ENCODE measurements around the gene SOX4.

SOX4 gene

GRCh38 chr6:21565431-21565830, 28.1 kb upstream of the SOX4 start (continued):
- no peak for TF ChIP-seq HOXA7 (CRISPR knock-in tag; IDR thresholded peaks at IDR 0.05; ENCODE audit: borderline replicate concordance)
- TF ChIP-seq ZNF335 (tag by site-specific recombination; conservative IDR thresholded peaks at IDR 0.05) = no peak
- no peak for TF ChIP-seq SCRT1 (tag by site-specific recombination; IDR thresholded peaks at IDR 0.05; ENCODE audit: borderline replicate concordance)
- no peak for TF ChIP-seq KLF1 (tag by site-specific recombination; IDR thresholded peaks at IDR 0.05)
- no peak for TF ChIP-seq ZNF174 (tag by site-specific recombination; IDR thresholded peaks at IDR 0.05)
- no peak for TF ChIP-seq ZNF621 (tag by site-specific recombination; IDR thresholded peaks at IDR 0.05)
- no peak for TF ChIP-seq ZNF391 (tag by site-specific recombination; IDR thresholded peaks at IDR 0.05; ENCODE audit: borderline replicate concordance, low read depth)
- TF ChIP-seq ZSCAN5A (tag by site-specific recombination; IDR thresholded peaks at IDR 0.05) = no peak
- TF ChIP-seq ZNF658 (tag by site-specific recombination; IDR thresholded peaks at IDR 0.05) = no peak
- TF ChIP-seq PRDM4 (tag by site-specific recombination; IDR thresholded peaks at IDR 0.05) = no peak
- TF ChIP-seq YY2 (tag by site-specific recombination; IDR thresholded peaks at IDR 0.05) = no peak
- no peak for TF ChIP-seq SP3 (tag by site-specific recombination; IDR thresholded peaks at IDR 0.05)
- peak; percentile 70 for TF ChIP-seq ZNF518A (tag by site-specific recombination; conservative IDR thresholded peaks at IDR 0.05; ENCODE audit: low read depth)
- no peak for TF ChIP-seq BCL6B (tag by site-specific recombination; IDR thresholded peaks at IDR 0.05)
- TF ChIP-seq ZNF350 (tag by site-specific recombination; IDR thresholded peaks at IDR 0.05) = no peak
- TF ChIP-seq TRIM28 (IDR thresholded peaks at IDR 0.05; ENCODE audit: borderline replicate concordance, low read length) = no peak
- no peak for TF ChIP-seq ZNF239 (tag by site-specific recombination; IDR thresholded peaks at IDR 0.05)
- TF ChIP-seq CTCF (tag by site-specific recombination; IDR thresholded peaks at IDR 0.05) = no peak
- peak; percentile 99 for TF ChIP-seq ZNF202 (tag by site-specific recombination; IDR thresholded peaks at IDR 0.05; ENCODE audit: borderline replicate concordance)
- no peak for TF ChIP-seq ZNF398 (tag by site-specific recombination; IDR thresholded peaks at IDR 0.05)
- TF ChIP-seq ZNF169 (tag by site-specific recombination; IDR thresholded peaks at IDR 0.05) = no peak
- TF ChIP-seq ZNF366 (tag by site-specific recombination; conservative IDR thresholded peaks at IDR 0.05) = no peak
- TF ChIP-seq ZNF776 (tag by site-specific recombination; IDR thresholded peaks at IDR 0.05; ENCODE audit: borderline replicate concordance) = no peak
- no peak for TF ChIP-seq ATF2 (tag by site-specific recombination; IDR thresholded peaks at IDR 0.05; ENCODE audit: low read depth)
- no peak for TF ChIP-seq ZBTB17 (tag by site-specific recombination; IDR thresholded peaks at IDR 0.05)
